IMR-90 (cell line): ENCODE results near the gene WDR48. TPM values are rescaled to one million over a fixed set of nuclear protein-coding genes. Genes with fewer than 3 reads are reported as not detected.

ENCODE experiments used
- ATAC-seq: fragments of 200-7000 bp; cut with Tn5 transposase; 2 replicates; pipeline ENCODE4 v1.9.1; 2020; ENCODE audit warnings: low read depth, mild to moderate bottlenecking, moderate library complexity
- BruUV-seq: library from RNA; stranded (reverse); fragments of 400-500 nt; replicated peaks from 2 replicates; lab custom pipeline; 2021; lab: Mats Ljungman, UMichigan
- CTCF ChIA-PET: fragments of 300-600 bp; formaldehyde crosslinking; extraction: SDS; loops from one replicate; lab custom pipeline; 2021; ENCODE audit warnings: antibody characterized with exemption; lab: Yijun Ruan, JAX
- POLR2A ChIA-PET: fragments of 300-600 bp; sonication (Branson Sonifier 250); formaldehyde crosslinking; loops from one replicate; lab custom pipeline; 2022; ENCODE audit warnings: antibody characterized with exemption; ENCODE audit not compliant: unreplicated experiment; lab: Charles Lee
- DNase-seq: peaks from one replicate; pipeline ENCODE4 v3.0.0; 2013
- H2AFZ ChIP-seq: replicated peaks from 2 replicates; pipeline ENCODE3; 2013; ENCODE audit warnings: low read length, mild to moderate bottlenecking; ENCODE audit not compliant: poor library complexity
- H2AK5ac ChIP-seq: 2 replicates; pipeline ENCODE4 v1.6.1; 2013; ENCODE audit warnings: low read depth, low read length, inconsistent platforms
- H2AK9ac ChIP-seq: replicated peaks from 2 replicates; pipeline ENCODE3; 2013; ENCODE audit warnings: mild to moderate bottlenecking, low read depth, low read length, moderate library complexity; ENCODE audit not compliant: poor library complexity
- H2BK120ac ChIP-seq: 2 replicates; pipeline ENCODE4 v1.6.1; 2013; ENCODE audit warnings: low read depth, low read length, inconsistent platforms
- H2BK15ac ChIP-seq: 3 replicates; pipeline ENCODE4 v1.6.1; 2013; ENCODE audit warnings: low read depth, low read length, inconsistent platforms
- H2BK20ac ChIP-seq: 2 replicates; pipeline ENCODE4 v1.6.1; 2013; ENCODE audit warnings: low read depth, mild to moderate bottlenecking, inconsistent platforms, low read length, moderate library complexity
- H2BK5ac ChIP-seq: 2 replicates; pipeline ENCODE4 v1.6.1; 2013; ENCODE audit warnings: mild to moderate bottlenecking, low read depth, low read length, inconsistent platforms; ENCODE audit not compliant: poor library complexity, severe bottlenecking
- H3K14ac ChIP-seq: replicated peaks from 2 replicates; pipeline ENCODE4 v1.6.1; 2013; ENCODE audit warnings: low read depth, low read length, inconsistent platforms
- H3K18ac ChIP-seq: 2 replicates; pipeline ENCODE4 v1.6.1; 2013; ENCODE audit warnings: low read depth, low read length, control low read depth
- H3K23ac ChIP-seq: 2 replicates; pipeline ENCODE4 v1.6.1; 2013; ENCODE audit warnings: low read depth, low read length, inconsistent platforms
- H3K27ac ChIP-seq: 2 replicates; pipeline ENCODE4 v1.5.1; 2013; ENCODE audit warnings: mild to moderate bottlenecking, control low read depth, low read length; ENCODE audit not compliant: insufficient read depth
- H3K27me3 ChIP-seq: 2 replicates; pipeline ENCODE4 v1.6.1; 2013; ENCODE audit warnings: low read length; ENCODE audit not compliant: control insufficient read depth, insufficient read depth
- H3K36me3 ChIP-seq: 2 replicates; pipeline ENCODE4 v1.6.1; 2013; ENCODE audit warnings: low read length, mixed read lengths; ENCODE audit not compliant: control insufficient read depth, insufficient read depth
- H3K4ac ChIP-seq: 2 replicates; pipeline ENCODE4 v1.6.1; 2013; ENCODE audit warnings: low read depth, low read length, inconsistent platforms
- H3K4me1 ChIP-seq: 2 replicates; pipeline ENCODE4 v1.6.1; 2013; ENCODE audit warnings: low read length, mixed read lengths; ENCODE audit not compliant: control insufficient read depth, insufficient read depth
- H3K4me2 ChIP-seq: 2 replicates; pipeline ENCODE4 v1.6.1; 2013; ENCODE audit warnings: low read depth, mild to moderate bottlenecking, control low read depth, low read length, moderate library complexity
- H3K4me3 ChIP-seq: 2 replicates; pipeline ENCODE4 v1.5.1; 2013; ENCODE audit warnings: low read depth, mild to moderate bottlenecking, control low read depth, low read length, moderate library complexity; ENCODE audit not compliant: insufficient read depth
- H3K56ac ChIP-seq: 2 replicates; pipeline ENCODE4 v1.6.1; 2013; ENCODE audit warnings: low read length, inconsistent platforms; ENCODE audit not compliant: insufficient read depth; ENCODE audit errors: extremely low read depth
- H3K79me1 ChIP-seq, 2 experiments: 2 replicates each; pipeline ENCODE4 v1.6.1; 2013; ENCODE audit warnings: low read length in 2 of 2, inconsistent platforms in 1 of 2, low read depth in 1 of 2
- H3K9ac ChIP-seq: 2 replicates; pipeline ENCODE4 v1.6.1; 2013; ENCODE audit warnings: low read depth, low read length, control low read depth
- H3K9me1 ChIP-seq: 2 replicates; pipeline ENCODE4 v1.6.1; 2013; ENCODE audit warnings: low read length, inconsistent platforms; ENCODE audit not compliant: insufficient read depth
- H3K9me3 ChIP-seq: 2 replicates; pipeline ENCODE4 v1.6.1; 2013; ENCODE audit warnings: low read length; ENCODE audit not compliant: control insufficient read depth, insufficient read depth
- H4K20me1 ChIP-seq: 2 replicates; pipeline ENCODE4 v1.6.1; 2013; ENCODE audit warnings: low read length, inconsistent platforms; ENCODE audit not compliant: insufficient read depth
- H4K5ac ChIP-seq: 2 replicates; pipeline ENCODE4 v1.6.1; 2013; ENCODE audit warnings: mild to moderate bottlenecking, low read depth, low read length, control low read depth
- H4K8ac ChIP-seq, 2 experiments: 2 replicates each; pipeline ENCODE4 v1.6.1; 2013; ENCODE audit warnings: low read depth in 2 of 2, low read length in 2 of 2, control low read depth in 1 of 2, inconsistent platforms in 1 of 2
- H4K91ac ChIP-seq: 2 replicates; pipeline ENCODE4 v1.6.1; 2013; ENCODE audit warnings: low read depth, low read length, inconsistent platforms; ENCODE audit not compliant: insufficient read depth
- BHLHE40 ChIP-seq: fragments of 150-350 bp; IDR thresholded peaks from 2 replicates; pipeline ENCODE4 v1.6.1; 2016; ENCODE audit warnings: mild to moderate bottlenecking, low read depth, low read length
- CEBPB ChIP-seq: IDR thresholded peaks from 2 replicates; pipeline ENCODE4 v1.6.1; 2012; ENCODE audit warnings: low read depth, low read length, improper control_type of control experiment
- RAD21 ChIP-seq: IDR thresholded peaks from 2 replicates; pipeline ENCODE4 v1.6.1; 2012; ENCODE audit warnings: low read length, improper control_type of control experiment
- RCOR1 ChIP-seq: IDR thresholded peaks from 2 replicates; pipeline ENCODE4 v1.6.1; 2012; ENCODE audit warnings: mild to moderate bottlenecking, low read length, improper control_type of control experiment; ENCODE audit not compliant: insufficient replicate concordance
- RFX5 ChIP-seq: IDR thresholded peaks from 2 replicates; pipeline ENCODE4 v1.8.0; 2012; ENCODE audit warnings: low read depth, mild to moderate bottlenecking, low read length, moderate library complexity
- WGBS, 2 experiments: methylation state at CpG; one replicate each; pipeline versions ENCODE4 v1.1.5 to v1.1.7; 2013; ENCODE audit warnings: missing lambda C conversion rate in 2 of 2; ENCODE audit not compliant: insufficient read length in 1 of 2; ENCODE audit errors: extremely low coverage in 2 of 2; 5-methylcytosine and 5-hydroxymethylcytosine counted together
- dilution Hi-C: fragments of 300-500 bp; cut with HindIII; formaldehyde crosslinking; loops from one replicate; pipeline ENCODE4 v1.14.3; 2018; ENCODE audit warnings: low sequenced_read_pairs; ENCODE audit not compliant: unreplicated experiment
- in situ Hi-C: fragments of 300-500 bp; cut with MboI; formaldehyde crosslinking; loops from 3 replicates; pipeline ENCODE4 v1.14.3; 2019; ENCODE audit warnings: low sequenced_read_pairs, inconsistent platforms, mixed read lengths
- intact Hi-C: fragments of 100-400 bp; cut with micrococcal nuclease; formaldehyde crosslinking; loops from 2 replicates; pipeline ENCODE4 v1.10.0; 2022
- polyA plus RNA-seq, 3 experiments: library from polyadenylated mRNA; depleted of rRNA; stranded (reverse); fragments of >200 nt; gene quantifications; 2 replicates each; pipeline ENCODE4 v1.2.3, GENCODE V29; 2012; ENCODE audit warnings: low replicate concordance in 1 of 3
- total RNA-seq: library from RNA; depleted of rRNA; stranded (reverse); fragments of >200 nt; gene quantifications from 2 replicates; pipeline ENCODE4 v1.2.3, GENCODE V29; 2012
- TF ChIP-seq, protein P1 (sequence below): conservative IDR thresholded peaks from 2 replicates; pipeline ENCODE4 v1.5.1; 2012; ENCODE audit warnings: mild to moderate bottlenecking, low read depth, low read length, improper control_type of control experiment

WDR48 gene
- total and polyA plus RNA-seq, 2 of the 4 experiments (the other 2 are of a cell fraction) = 14.4 to 41.2 TPM

DNA sequence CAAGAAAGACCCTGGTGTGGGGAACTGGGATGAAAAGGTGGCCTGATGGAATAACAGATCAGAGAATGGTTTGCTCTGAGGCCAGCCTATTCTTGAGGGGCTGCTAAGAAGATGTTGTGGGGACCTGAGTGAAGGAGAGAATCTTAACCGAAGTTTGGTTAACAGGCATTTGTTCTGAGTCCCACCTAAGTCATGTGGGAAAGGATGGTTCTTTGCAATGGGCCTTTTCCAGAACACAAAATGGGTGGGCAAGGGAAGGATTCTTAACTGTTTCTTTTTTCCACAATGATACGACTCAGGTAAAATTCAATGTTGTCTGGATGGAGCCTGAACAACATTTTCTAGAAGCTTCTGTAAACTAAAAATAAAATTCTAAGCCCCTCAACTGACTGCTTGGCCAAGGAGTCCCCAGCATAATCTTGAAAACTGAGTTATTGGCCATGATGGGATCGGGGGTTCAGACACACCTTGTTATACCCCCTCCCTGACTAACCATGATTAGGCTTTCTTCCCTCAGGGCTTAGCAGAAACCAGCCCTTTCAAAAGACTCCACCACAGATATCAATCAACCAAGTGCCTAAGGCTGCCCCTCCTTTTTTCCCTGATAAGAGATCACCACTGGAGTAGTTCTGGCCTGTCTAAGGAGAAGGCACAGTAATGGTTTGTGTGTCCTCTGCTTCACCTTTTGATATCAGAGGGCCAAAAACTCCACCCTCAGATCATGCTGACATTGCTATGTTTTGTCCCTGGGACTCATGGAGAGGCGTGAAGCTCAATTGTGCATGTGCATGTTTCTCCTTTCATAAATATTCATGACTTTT is 30.1 kb upstream of the WDR48 start:
- Histone ChIP-seq H3K79me1 (no peaks in the 10 kb centered on the region), H3K27me3 (peaks cover 1% of the 10 kb centered on the region), H4K20me1 (no peaks in the 10 kb centered on the region), H3K14ac (no peak overlapping the region), H3K27ac (no peak overlapping the region), H3K4ac (no peak overlapping the region), H3K36me3 (no peaks in the 10 kb centered on the region), H3K9me3 (no peaks in the 10 kb centered on the region), H3K4me2 (no peak overlapping the region), H2BK15ac (no peak overlapping the region), H4K5ac (no peak overlapping the region), H3K9me1 (no peaks in the 10 kb centered on the region), H3K9ac (no peak overlapping the region), H2AK5ac (no peak overlapping the region), H2AFZ (no peak overlapping the region), H3K4me3 (no peak overlapping the region), H3K18ac (no peak overlapping the region), H2AK9ac (no peak overlapping the region), H4K91ac (no peak overlapping the region), H2BK5ac (no peak overlapping the region), H2BK20ac (no peak overlapping the region), H3K4me1 (no peaks in the 10 kb centered on the region), H3K23ac (no peak overlapping the region), H2BK120ac (no peak overlapping the region), H4K8ac (no peak overlapping the region), H3K56ac (no peak overlapping the region)
- POLR2A ChIA-PET = no interaction called here
- dilution Hi-C loops = no loop called here
- CTCF ChIA-PET = interaction anchor here (0.8 kb wide), 1 partner anchor 22 kb away, joined by 3 read pairs; no protein-coding TSS in a partner anchor
- intact Hi-C loops = no loop called here
- in situ Hi-C loops = no loop called here
- no peak for TF ChIP-seq CEBPB
- TF ChIP-seq, protein P1, sequence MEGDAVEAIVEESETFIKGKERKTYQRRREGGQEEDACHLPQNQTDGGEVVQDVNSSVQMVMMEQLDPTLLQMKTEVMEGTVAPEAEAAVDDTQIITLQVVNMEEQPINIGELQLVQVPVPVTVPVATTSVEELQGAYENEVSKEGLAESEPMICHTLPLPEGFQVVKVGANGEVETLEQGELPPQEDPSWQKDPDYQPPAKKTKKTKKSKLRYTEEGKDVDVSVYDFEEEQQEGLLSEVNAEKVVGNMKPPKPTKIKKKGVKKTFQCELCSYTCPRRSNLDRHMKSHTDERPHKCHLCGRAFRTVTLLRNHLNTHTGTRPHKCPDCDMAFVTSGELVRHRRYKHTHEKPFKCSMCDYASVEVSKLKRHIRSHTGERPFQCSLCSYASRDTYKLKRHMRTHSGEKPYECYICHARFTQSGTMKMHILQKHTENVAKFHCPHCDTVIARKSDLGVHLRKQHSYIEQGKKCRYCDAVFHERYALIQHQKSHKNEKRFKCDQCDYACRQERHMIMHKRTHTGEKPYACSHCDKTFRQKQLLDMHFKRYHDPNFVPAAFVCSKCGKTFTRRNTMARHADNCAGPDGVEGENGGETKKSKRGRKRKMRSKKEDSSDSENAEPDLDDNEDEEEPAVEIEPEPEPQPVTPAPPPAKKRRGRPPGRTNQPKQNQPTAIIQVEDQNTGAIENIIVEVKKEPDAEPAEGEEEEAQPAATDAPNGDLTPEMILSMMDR = no peak
- TF ChIP-seq RFX5 = no peak
- TF ChIP-seq RAD21 = no peak
- TF ChIP-seq RCOR1 = no peak
- TF ChIP-seq BHLHE40 = no peak
- DNase-seq = no peak
- no TSS peak for BruUV-seq
- WGBS, 2 experiments = no CpG with 5 or more reads among the region's 4 CpGs
- no peak for ATAC-seq
